ENCODE data around the gene HIP1. TPM values are rescaled to one million over a fixed set of nuclear protein-coding genes. Genes with fewer than 3 reads are reported as not detected.
A peak's percentile ranks its signal among the peaks of the same experiment; 100 is the strongest.

The HIP1 gene
- total and polyA plus RNA-seq, 2 of the 13 experiments (the other 11 are each of a cell fraction or from before 2014, with no cell fraction given): 4.5 to 6.2 TPM

DNA sequence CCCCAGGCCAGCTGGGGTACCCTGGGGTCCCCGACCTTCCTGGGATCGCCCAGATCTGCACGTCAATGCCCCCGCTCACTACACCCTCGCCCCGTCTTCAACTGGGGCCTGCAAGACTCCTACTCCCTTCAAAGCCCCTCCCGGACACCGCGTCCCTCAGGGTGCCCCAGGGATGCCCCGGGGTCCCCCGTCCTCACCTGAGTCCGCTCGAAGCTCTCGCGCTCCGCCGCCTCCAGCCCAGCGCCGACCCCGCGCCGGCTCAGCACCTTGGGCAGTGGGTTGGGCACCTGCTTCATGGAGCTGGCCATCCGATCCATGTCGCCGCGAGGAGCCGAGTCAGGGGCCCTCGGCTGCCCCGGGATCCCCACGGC lies at the start of gene HIP1 (continued):
- TF ChIP-seq, protein P1, sequence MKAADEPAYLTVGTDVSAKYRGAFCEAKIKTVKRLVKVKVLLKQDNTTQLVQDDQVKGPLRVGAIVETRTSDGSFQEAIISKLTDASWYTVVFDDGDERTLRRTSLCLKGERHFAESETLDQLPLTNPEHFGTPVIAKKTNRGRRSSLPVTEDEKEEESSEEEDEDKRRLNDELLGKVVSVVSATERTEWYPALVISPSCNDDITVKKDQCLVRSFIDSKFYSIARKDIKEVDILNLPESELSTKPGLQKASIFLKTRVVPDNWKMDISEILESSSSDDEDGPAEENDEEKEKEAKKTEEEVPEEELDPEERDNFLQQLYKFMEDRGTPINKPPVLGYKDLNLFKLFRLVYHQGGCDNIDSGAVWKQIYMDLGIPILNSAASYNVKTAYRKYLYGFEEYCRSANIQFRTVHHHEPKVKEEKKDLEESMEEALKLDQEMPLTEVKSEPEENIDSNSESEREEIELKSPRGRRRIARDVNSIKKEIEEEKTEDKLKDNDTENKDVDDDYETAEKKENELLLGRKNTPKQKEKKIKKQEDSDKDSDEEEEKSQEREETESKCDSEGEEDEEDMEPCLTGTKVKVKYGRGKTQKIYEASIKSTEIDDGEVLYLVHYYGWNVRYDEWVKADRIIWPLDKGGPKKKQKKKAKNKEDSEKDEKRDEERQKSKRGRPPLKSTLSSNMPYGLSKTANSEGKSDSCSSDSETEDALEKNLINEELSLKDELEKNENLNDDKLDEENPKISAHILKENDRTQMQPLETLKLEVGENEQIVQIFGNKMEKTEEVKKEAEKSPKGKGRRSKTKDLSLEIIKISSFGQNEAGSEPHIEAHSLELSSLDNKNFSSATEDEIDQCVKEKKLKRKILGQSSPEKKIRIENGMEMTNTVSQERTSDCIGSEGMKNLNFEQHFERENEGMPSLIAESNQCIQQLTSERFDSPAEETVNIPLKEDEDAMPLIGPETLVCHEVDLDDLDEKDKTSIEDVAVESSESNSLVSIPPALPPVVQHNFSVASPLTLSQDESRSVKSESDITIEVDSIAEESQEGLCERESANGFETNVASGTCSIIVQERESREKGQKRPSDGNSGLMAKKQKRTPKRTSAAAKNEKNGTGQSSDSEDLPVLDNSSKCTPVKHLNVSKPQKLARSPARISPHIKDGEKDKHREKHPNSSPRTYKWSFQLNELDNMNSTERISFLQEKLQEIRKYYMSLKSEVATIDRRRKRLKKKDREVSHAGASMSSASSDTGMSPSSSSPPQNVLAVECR (CRISPR knock-in tag; IDR thresholded peaks at IDR 0.05; ENCODE audit: borderline replicate concordance): no peak; the same call in 1 of the 2 replicates
- TF ChIP-seq KAT8 (CRISPR knock-in tag; IDR thresholded peaks at IDR 0.05): no peak
- no peak for TF ChIP-seq EZH2 (conservative IDR thresholded peaks at IDR 0.05; ENCODE audit: low read depth, low read length)
- TF ChIP-seq, protein P2, sequence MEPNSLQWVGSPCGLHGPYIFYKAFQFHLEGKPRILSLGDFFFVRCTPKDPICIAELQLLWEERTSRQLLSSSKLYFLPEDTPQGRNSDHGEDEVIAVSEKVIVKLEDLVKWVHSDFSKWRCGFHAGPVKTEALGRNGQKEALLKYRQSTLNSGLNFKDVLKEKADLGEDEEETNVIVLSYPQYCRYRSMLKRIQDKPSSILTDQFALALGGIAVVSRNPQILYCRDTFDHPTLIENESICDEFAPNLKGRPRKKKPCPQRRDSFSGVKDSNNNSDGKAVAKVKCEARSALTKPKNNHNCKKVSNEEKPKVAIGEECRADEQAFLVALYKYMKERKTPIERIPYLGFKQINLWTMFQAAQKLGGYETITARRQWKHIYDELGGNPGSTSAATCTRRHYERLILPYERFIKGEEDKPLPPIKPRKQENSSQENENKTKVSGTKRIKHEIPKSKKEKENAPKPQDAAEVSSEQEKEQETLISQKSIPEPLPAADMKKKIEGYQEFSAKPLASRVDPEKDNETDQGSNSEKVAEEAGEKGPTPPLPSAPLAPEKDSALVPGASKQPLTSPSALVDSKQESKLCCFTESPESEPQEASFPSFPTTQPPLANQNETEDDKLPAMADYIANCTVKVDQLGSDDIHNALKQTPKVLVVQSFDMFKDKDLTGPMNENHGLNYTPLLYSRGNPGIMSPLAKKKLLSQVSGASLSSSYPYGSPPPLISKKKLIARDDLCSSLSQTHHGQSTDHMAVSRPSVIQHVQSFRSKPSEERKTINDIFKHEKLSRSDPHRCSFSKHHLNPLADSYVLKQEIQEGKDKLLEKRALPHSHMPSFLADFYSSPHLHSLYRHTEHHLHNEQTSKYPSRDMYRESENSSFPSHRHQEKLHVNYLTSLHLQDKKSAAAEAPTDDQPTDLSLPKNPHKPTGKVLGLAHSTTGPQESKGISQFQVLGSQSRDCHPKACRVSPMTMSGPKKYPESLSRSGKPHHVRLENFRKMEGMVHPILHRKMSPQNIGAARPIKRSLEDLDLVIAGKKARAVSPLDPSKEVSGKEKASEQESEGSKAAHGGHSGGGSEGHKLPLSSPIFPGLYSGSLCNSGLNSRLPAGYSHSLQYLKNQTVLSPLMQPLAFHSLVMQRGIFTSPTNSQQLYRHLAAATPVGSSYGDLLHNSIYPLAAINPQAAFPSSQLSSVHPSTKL (CRISPR knock-in tag; IDR thresholded peaks at IDR 0.05): peak; percentile 12; the same call in 1 of the 2 replicates
- TF ChIP-seq, protein P3, sequence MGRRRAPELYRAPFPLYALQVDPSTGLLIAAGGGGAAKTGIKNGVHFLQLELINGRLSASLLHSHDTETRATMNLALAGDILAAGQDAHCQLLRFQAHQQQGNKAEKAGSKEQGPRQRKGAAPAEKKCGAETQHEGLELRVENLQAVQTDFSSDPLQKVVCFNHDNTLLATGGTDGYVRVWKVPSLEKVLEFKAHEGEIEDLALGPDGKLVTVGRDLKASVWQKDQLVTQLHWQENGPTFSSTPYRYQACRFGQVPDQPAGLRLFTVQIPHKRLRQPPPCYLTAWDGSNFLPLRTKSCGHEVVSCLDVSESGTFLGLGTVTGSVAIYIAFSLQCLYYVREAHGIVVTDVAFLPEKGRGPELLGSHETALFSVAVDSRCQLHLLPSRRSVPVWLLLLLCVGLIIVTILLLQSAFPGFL (CRISPR knock-in tag; IDR thresholded peaks at IDR 0.05): no peak
- no peak for TF ChIP-seq ZSCAN21 (CRISPR knock-in tag; IDR thresholded peaks at IDR 0.05; ENCODE audit: borderline replicate concordance)
- no peak for TF ChIP-seq DNMT3B (CRISPR knock-in tag; conservative IDR thresholded peaks at IDR 0.05)
- peak; percentile 42; the same call in 1 of the 2 replicates for TF ChIP-seq PITX1 (CRISPR knock-in tag; IDR thresholded peaks at IDR 0.05)
- no peak for TF ChIP-seq CHCHD3 (CRISPR knock-in tag; IDR thresholded peaks at IDR 0.05)
- no peak for TF ChIP-seq RELA (CRISPR knock-in tag; IDR thresholded peaks at IDR 0.05)
- TF ChIP-seq ZNF549 (CRISPR knock-in tag; IDR thresholded peaks at IDR 0.05): no peak
- TF ChIP-seq TEAD2 (CRISPR knock-in tag; IDR thresholded peaks at IDR 0.05): no peak
- no peak for TF ChIP-seq JUND (CRISPR knock-in tag; IDR thresholded peaks at IDR 0.05)
- 0 out of 2 replicates have a peak, but pooled peaks have one; percentile 60 for TF ChIP-seq ZNF619 (CRISPR knock-in tag; IDR thresholded peaks at IDR 0.05)
- TF ChIP-seq, protein P4, sequence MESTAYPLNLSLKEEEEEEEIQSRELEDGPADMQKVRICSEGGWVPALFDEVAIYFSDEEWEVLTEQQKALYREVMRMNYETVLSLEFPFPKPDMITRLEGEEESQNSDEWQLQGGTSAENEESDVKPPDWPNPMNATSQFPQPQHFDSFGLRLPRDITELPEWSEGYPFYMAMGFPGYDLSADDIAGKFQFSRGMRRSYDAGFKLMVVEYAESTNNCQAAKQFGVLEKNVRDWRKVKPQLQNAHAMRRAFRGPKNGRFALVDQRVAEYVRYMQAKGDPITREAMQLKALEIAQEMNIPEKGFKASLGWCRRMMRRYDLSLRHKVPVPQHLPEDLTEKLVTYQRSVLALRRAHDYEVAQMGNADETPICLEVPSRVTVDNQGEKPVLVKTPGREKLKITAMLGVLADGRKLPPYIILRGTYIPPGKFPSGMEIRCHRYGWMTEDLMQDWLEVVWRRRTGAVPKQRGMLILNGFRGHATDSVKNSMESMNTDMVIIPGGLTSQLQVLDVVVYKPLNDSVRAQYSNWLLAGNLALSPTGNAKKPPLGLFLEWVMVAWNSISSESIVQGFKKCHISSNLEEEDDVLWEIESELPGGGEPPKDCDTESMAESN (CRISPR knock-in tag; conservative IDR thresholded peaks at IDR 0.05): no peak
- TF ChIP-seq GATAD2A (CRISPR knock-in tag; IDR thresholded peaks at IDR 0.05): no peak
- no peak for TF ChIP-seq ZBTB8A (CRISPR knock-in tag; IDR thresholded peaks at IDR 0.05; ENCODE audit: borderline replicate concordance, low read depth)
- peak; percentile 53 for TF ChIP-seq KDM2A (CRISPR knock-in tag; IDR thresholded peaks at IDR 0.05; ENCODE audit: borderline replicate concordance, low read depth)

Measured in HepG2 (cell line).